Endometrial microvascular endothelial cells (primary cell): ENCODE results near the gene BCL2L14. TPM values are rescaled to one million over a fixed set of nuclear protein-coding genes. Genes with fewer than 3 reads are reported as not detected.
"Not testable (repeated sequence)": the region's sequence is repeated elsewhere in the genome, so short reads cannot be mapped to it uniquely, and the experiment has no call there.

Experiments used
- in situ Hi-C: cut with HindIII; loops from 2 replicates; pipeline ENCODE4 v1.10.0; 2017; ENCODE audit warnings: low sequenced_read_pairs, low pct_unique_long_range_greater_than_20kb; ENCODE audit errors: inconsistent ontology term
- total RNA-seq: library from RNA; depleted of rRNA; stranded (reverse); fragments of >200 nt; gene quantifications from one replicate; pipeline ENCODE4 v1.2.3, GENCODE V29; 2015; ENCODE audit errors: inconsistent ontology term

BCL2L14 gene
- total RNA-seq, 1 donor from 2014 or later: not detected

- in situ Hi-C loops: no loop called here
Measured at GRCh38 chr12:12138203-12139154, 67.7 kb downstream of the BCL2L14 start.

- in situ Hi-C loops: no loop called here
Measured at GRCh38 chr12:12141000-12141399, 70.3 kb downstream of the BCL2L14 start.

- in situ Hi-C loops: not testable (repeated sequence)
Measured at GRCh38 chr12:12144531-12144930, 73.8 kb downstream of the BCL2L14 start.

- in situ Hi-C loops: no loop called here
Measured at GRCh38 chr12:12147111-12147510, 76.4 kb downstream of the BCL2L14 start.

Other genes starting within 250 kb of the BCL2L14 start
- gene LRP6, start 196.1 kb downstream of the BCL2L14 start, total RNA-seq: 10.7 TPM